ENCODE data around the gene EFNA5.

Gene EFNA5

GRCh38 chr5:107636555-107636954, 34.2 kb downstream of the EFNA5 start:
- no peak for DNase-seq

GRCh38 chr5:107636068-107636467, 34.7 kb downstream of the EFNA5 start:
- no peak for DNase-seq

GRCh38 chr5:107634981-107635848, 35.5 kb downstream of the EFNA5 start:
- DNase-seq = no peak

GRCh38 chr5:107633171-107633901, 37.4 kb downstream of the EFNA5 start:
- DNase-seq = no peak

- DNase-seq = no peak
These were observed 38.9 kb downstream of the EFNA5 start for GRCh38 chr5:107631805-107632362.

- no peak for DNase-seq
These were observed 40.6 kb downstream of the EFNA5 start for GRCh38 chr5:107630184-107630583.

GRCh38 chr5:107624235-107624634, 46.5 kb downstream of the EFNA5 start:
- DNase-seq = no peak

GRCh38 chr5:107621089-107621488, 49.6 kb downstream of the EFNA5 start:
- no peak for DNase-seq

GRCh38 chr5:107619781-107620180, 51.0 kb downstream of the EFNA5 start:
- no peak for DNase-seq

- DNase-seq = no peak
These were observed 52.5 kb downstream of the EFNA5 start for GRCh38 chr5:107618242-107618641.

GRCh38 chr5:107617052-107617451, 53.7 kb downstream of the EFNA5 start:
- no peak for DNase-seq

- DNase-seq = no peak
These were observed 54.5 kb downstream of the EFNA5 start for GRCh38 chr5:107616213-107616612.

- DNase-seq = no peak
These were observed 55.4 kb downstream of the EFNA5 start for GRCh38 chr5:107615299-107615817.

- DNase-seq = no peak
These were observed 58.2 kb downstream of the EFNA5 start for GRCh38 chr5:107612541-107612940.

GRCh38 chr5:107610798-107611197, 59.9 kb downstream of the EFNA5 start:
- DNase-seq = no peak

GRCh38 chr5:107607671-107608345, 62.9 kb downstream of the EFNA5 start:
- DNase-seq = no peak

GRCh38 chr5:107607196-107607595, 63.5 kb downstream of the EFNA5 start:
- DNase-seq = no peak

GRCh38 chr5:107605596-107606125, 65.1 kb downstream of the EFNA5 start:
- DNase-seq = no peak

GRCh38 chr5:107604990-107605389, 65.7 kb downstream of the EFNA5 start:
- DNase-seq = no peak

GRCh38 chr5:107604146-107604910, 66.4 kb downstream of the EFNA5 start:
- no peak for DNase-seq

GRCh38 chr5:107603349-107603748, 67.4 kb downstream of the EFNA5 start:
- DNase-seq = no peak

GRCh38 chr5:107602896-107603295, 67.8 kb downstream of the EFNA5 start:
- DNase-seq = no peak

Data from NCI-H1417 treated with DMSO at 0.1 percent for 48 hours (cell line).